ENCODE results near the gene ELL.

ELL gene

GRCh38 chr19:18522124-18522861, 423 bp upstream of the ELL start:
- peak overlapping the region; percentile 89 to 91 for H3K4me3 Mint-ChIP-seq
- peak; percentile 81 for ATAC-seq (replicated peaks)
- H3K27ac Mint-ChIP-seq: peak overlapping the region; percentile 95 to 97
- H3K9me3 Mint-ChIP-seq: no peaks in the 10 kb centered on the region
- H3K4me1 Mint-ChIP-seq (ENCODE audit: low read depth in 2 of 2): peaks cover 21 to 26% of the 10 kb centered on the region in 2 donors
- peak; percentile 99 to 100 (median 100) for DNase-seq
- peaks cover 42% of the 10 kb centered on the region for H3K36me3 Mint-ChIP-seq (ENCODE audit: insufficient read depth)
- H3K27me3 Mint-ChIP-seq: no peaks in the 10 kb centered on the region

- peaks cover 30 to 36% of the 10 kb centered on the region in 2 donors for H3K4me1 Mint-ChIP-seq (ENCODE audit: low read depth in 2 of 2)
- no peak for DNase-seq
Measured at GRCh38 chr19:18520848-18521691, 800 bp downstream of the ELL start.

DNA sequence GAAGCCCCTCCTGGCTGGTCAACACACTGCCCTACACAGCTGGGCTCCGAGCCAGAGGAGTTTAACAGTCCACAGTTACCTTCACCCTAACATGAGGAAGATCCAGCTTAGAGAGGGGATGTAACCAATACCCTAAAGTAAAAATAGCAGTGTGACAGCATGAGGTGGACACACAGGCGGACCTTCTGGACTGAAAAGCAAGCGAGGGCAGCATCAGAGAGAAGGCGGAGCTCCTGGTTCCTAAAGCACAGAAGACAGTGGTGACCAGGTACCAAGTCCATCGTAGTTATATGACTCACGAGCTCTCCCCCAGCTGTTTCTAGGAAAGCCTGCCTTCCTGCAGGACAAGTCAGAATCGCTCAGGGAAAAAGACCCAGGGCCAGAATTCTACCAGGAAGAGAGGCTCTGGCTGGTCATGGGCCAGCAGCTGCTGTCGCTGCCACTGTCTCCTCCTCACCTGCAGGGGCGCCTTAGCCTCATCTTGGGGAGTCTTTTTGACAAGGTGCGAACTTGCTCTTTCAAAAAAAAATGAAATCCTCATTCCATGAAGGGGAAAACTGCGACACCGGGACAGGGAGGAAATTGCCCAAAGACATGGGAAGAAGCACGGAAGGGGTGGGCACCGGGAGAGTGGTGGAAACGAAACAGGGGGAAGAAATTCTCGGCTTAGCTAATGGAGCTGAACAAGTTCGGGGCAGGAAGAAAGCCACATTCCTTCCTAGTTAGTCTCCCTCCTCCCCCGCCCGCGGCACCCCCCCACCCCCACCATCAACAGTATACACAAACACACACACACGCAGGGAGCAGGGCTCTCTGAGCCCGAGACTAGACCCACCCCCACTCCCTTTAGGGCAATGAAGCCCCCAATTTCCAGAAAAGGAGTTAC, 1.7 kb downstream of the ELL start:
- H3K4me1 Mint-ChIP-seq (ENCODE audit: low read depth in 2 of 2): peaks cover 34 to 43% of the 10 kb centered on the region in 2 donors
- no peaks in the 10 kb centered on the region for H3K27me3 Mint-ChIP-seq
- DNase-seq: peak in 2 of 3 experiments; percentile 48 to 55
- H3K27ac Mint-ChIP-seq: peak overlapping the region; percentile 95 to 97
- H3K4me3 Mint-ChIP-seq: peak overlapping the region; percentile 89 to 91
- peaks cover 55% of the 10 kb centered on the region for H3K36me3 Mint-ChIP-seq (ENCODE audit: insufficient read depth)
- ATAC-seq (replicated peaks): no peak
- H3K9me3 Mint-ChIP-seq: no peaks in the 10 kb centered on the region

More at GRCh38 chr19:18520848-18521691, 800 bp downstream of the ELL start:
- Mint-ChIP-seq H3K27me3 (no peaks in the 10 kb centered on the region), H3K9me3 (no peaks in the 10 kb centered on the region), H3K4me3 (peak overlapping the region; percentile 89 to 91), H3K36me3 (ENCODE audit: insufficient read depth) (peaks cover 51% of the 10 kb centered on the region), H3K27ac (peak overlapping the region; percentile 95 to 97)
- no peak for ATAC-seq (replicated peaks)

DNA sequence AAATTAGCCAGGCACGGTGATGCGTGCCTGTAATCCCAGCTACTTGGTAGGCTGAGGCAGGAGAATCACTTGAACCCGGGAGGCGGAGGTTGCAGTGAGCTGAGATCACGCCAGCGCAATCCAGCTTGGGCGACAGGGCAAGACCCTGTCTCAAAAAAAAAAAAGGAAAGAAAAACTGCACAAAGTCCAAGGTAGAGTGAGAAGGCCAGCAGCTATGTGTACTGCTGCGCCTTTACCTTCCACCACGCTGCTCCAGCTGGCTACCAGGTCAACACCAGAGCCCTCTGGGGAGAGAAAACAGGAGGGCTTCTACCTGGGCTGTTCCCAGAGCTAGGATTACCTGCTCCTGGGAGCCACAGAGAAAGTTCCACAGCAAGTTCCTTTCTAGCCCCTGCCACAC, 3.2 kb downstream of the ELL start:
- peak overlapping the region in 1 of 2 donors; percentile 97 for H3K27ac Mint-ChIP-seq
- DNase-seq: no peak
- H3K36me3 Mint-ChIP-seq (ENCODE audit: insufficient read depth): peaks cover 70% of the 10 kb centered on the region
- no peaks in the 10 kb centered on the region for H3K9me3 Mint-ChIP-seq
- no peak for ATAC-seq (replicated peaks)
- peaks cover 44 to 55% of the 10 kb centered on the region in 2 donors for H3K4me1 Mint-ChIP-seq (ENCODE audit: low read depth in 2 of 2)
- no peaks in the 10 kb centered on the region for H3K27me3 Mint-ChIP-seq
- peak overlapping the region in 1 of 2 donors; percentile 89 for H3K4me3 Mint-ChIP-seq

- ATAC-seq (replicated peaks): no peak
- H3K4me1 Mint-ChIP-seq (ENCODE audit: low read depth in 2 of 2): peaks cover 52 to 65% of the 10 kb centered on the region in 2 donors
- peak overlapping the region; percentile 20 to 72 for H3K4me3 Mint-ChIP-seq
- no peaks in the 10 kb centered on the region for H3K9me3 Mint-ChIP-seq
- H3K27ac Mint-ChIP-seq: peak overlapping the region; percentile 41 to 97
- H3K36me3 Mint-ChIP-seq (ENCODE audit: insufficient read depth): peaks cover 75% of the 10 kb centered on the region
- DNase-seq: no peak
- no peaks in the 10 kb centered on the region for H3K27me3 Mint-ChIP-seq
Measured at GRCh38 chr19:18517606-18518005, 4.3 kb downstream of the ELL start.

DNA sequence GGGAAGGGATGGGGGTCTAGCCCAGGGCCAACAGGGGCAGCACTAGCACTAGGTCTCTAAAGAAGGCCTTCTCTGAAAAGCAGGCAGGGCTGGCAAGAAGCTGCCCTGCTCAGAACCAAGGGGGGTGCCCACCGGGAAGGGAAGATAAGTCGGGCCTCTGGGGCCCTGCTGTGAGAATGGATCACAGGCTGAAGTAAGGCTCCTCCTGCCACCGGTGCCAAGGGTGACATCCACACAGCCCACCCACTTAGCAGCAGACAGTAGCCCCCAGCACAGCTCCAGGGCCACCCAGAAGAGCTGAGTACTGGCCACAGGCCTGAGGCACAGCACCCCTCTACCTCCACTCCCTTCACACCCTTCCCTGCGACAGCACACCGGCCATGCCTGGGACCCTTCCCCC, 5.9 kb downstream of the ELL start:
- peaks cover 59 to 69% of the 10 kb centered on the region in 2 donors for H3K4me1 Mint-ChIP-seq (ENCODE audit: low read depth in 2 of 2)
- no peak for ATAC-seq (replicated peaks)
- H3K27me3 Mint-ChIP-seq: no peaks in the 10 kb centered on the region

DNA sequence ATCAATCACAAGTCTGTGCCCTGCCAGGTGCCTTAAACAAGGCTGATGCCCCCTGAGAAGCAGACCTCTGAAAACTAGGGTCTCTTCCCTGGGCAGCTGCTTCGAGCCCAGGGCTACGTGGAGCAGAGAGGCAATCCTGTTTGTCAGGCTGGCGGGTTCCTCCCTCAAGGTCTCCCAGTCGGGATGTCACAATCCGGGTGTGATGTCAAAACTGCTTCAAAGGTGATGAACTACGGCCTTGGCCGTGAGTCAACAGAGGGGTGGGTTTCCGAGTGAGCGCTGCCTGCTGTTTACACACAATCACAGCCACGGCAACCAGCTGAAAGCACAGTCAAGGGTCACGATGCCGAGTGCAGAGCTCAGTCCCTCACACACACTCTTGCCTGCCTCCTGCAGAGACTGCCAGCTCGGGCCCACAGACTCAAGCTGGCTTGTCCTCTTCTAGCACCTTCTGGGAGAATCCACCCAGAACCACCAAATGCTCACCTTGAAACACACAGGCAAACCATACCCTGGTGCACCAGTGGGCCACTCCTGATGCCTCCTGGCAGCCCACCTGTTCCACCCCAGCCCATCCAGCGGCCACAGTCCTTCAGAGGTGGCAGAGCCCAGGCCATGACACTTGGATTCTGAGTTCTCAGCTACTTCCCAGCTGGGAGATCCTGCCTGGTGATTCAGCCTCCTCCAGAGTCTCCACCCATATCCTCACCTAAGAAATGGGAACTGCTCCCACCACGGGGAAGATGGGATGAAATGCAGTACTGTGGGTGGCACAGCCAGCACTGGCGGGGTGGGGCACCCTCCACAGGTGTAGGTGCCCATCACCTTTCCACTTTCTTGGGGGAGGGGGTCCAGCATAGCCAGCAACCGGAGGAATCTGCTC, 6.8 kb downstream of the ELL start:
- H3K9me3 Mint-ChIP-seq: no peaks in the 10 kb centered on the region
- DNase-seq (peak in 2 of 3 experiments; percentile 67), ATAC-seq (replicated peaks) (peak; percentile 88)
- H3K4me3 Mint-ChIP-seq: peak overlapping the region; percentile 54 to 65
- no peaks in the 10 kb centered on the region for H3K27me3 Mint-ChIP-seq
- peaks cover 71% of the 10 kb centered on the region for H3K36me3 Mint-ChIP-seq (ENCODE audit: insufficient read depth)
- H3K4me1 Mint-ChIP-seq (ENCODE audit: low read depth in 2 of 2): peaks cover 53 to 63% of the 10 kb centered on the region in 2 donors
- peak overlapping the region; percentile 92 to 97 for H3K27ac Mint-ChIP-seq

More for the DNA sequence above, 5.9 kb downstream of the ELL start:
- peak overlapping the region in 1 of 2 donors; percentile 65 for H3K4me3 Mint-ChIP-seq
- peaks cover 72% of the 10 kb centered on the region for H3K36me3 Mint-ChIP-seq (ENCODE audit: insufficient read depth)
- peak overlapping the region in 1 of 2 donors; percentile 97 for H3K27ac Mint-ChIP-seq
- no peaks in the 10 kb centered on the region for H3K9me3 Mint-ChIP-seq
- no peak for DNase-seq

GRCh38 chr19:18513868-18514267, 8.0 kb downstream of the ELL start:
- peak overlapping the region in 1 of 2 donors; percentile 65 for H3K4me3 Mint-ChIP-seq
- peaks cover 75% of the 10 kb centered on the region for H3K36me3 Mint-ChIP-seq (ENCODE audit: insufficient read depth)
- peaks cover 49 to 59% of the 10 kb centered on the region in 2 donors for H3K4me1 Mint-ChIP-seq (ENCODE audit: low read depth in 2 of 2)
- H3K27ac Mint-ChIP-seq: peak overlapping the region; percentile 92 to 97
- ATAC-seq (replicated peaks) (no peak), DNase-seq (no peak)
- no peaks in the 10 kb centered on the region for H3K9me3 Mint-ChIP-seq
- no peaks in the 10 kb centered on the region for H3K27me3 Mint-ChIP-seq

GRCh38 chr19:18510216-18510615, 11.7 kb downstream of the ELL start:
- no peaks in the 10 kb centered on the region for H3K27me3 Mint-ChIP-seq
- peak overlapping the region in 1 of 2 donors; percentile 99 for H3K27ac Mint-ChIP-seq
- peak overlapping the region in 1 of 2 donors; percentile 44 for H3K4me3 Mint-ChIP-seq
- DNase-seq: no peak
- H3K36me3 Mint-ChIP-seq (ENCODE audit: insufficient read depth): peaks cover 70% of the 10 kb centered on the region
- H3K9me3 Mint-ChIP-seq: no peaks in the 10 kb centered on the region
- no peak for ATAC-seq (replicated peaks)
- peaks cover 60 to 72% of the 10 kb centered on the region in 2 donors for H3K4me1 Mint-ChIP-seq (ENCODE audit: low read depth in 2 of 2)

DNA sequence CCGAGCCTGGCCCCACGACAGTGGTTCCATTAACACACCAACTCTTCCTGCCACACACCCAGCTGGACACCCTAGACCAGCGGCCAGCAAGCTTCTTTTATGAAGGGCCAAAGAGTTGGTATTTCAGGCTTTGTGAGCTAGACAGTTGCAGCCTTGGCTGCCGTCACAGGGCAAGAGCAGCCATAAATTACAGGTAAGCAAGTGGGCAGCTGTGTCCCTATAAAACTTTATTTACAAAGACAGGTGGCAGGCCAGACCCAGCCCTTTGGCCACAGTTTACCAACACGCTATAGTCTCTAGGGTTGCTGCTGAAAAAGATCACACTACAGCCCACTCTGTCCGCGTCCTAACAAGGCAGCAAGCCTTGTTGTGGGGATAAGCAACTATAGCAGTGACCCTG, 13.3 kb downstream of the ELL start:
- H3K27ac Mint-ChIP-seq: peak overlapping the region; percentile 96 to 99
- H3K4me3 Mint-ChIP-seq: peak overlapping the region; percentile 19 to 81
- no peak for ATAC-seq (replicated peaks)
- no peaks in the 10 kb centered on the region for H3K9me3 Mint-ChIP-seq
- H3K27me3 Mint-ChIP-seq: no peaks in the 10 kb centered on the region
- DNase-seq: no peak
- peaks cover 60 to 74% of the 10 kb centered on the region in 2 donors for H3K4me1 Mint-ChIP-seq (ENCODE audit: low read depth in 2 of 2)
- peaks cover 69% of the 10 kb centered on the region for H3K36me3 Mint-ChIP-seq (ENCODE audit: insufficient read depth)

DNA sequence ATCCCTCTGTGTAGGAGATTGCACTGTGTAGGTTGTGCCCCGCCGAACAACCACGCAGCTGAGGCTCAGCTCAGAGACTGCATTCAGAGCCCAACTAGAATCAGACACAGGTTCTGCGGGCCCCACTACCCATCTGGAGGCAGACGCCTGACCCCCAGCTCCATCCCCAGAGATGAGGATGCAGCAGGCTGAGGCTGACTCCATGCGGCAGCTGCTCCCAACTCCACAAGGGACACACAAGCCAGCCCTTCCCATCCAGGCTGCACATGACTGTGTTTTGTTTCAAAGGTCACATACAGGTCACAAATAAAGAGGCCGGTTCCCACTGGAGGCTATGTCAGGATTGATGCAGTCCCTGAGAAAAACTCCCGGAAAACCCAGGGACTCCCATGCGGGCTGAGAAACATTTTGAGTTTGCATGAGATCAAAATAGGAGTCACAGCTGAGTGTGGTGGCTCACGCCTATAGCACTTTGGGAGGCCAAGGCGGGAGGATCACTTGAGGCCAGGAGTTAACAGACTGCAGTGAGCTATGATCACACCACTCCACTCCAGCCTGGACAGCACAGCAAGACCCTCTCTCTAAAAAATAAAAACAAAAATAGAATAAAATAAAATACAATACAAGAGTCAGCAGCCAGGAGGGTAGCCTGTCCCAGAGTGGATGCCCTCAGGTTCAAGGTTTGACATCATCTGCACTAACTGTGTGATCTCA, 14.0 kb downstream of the ELL start:
- no peak for DNase-seq
- Mint-ChIP-seq H3K4me1 (ENCODE audit: low read depth in 2 of 2) (peaks cover 58 to 73% of the 10 kb centered on the region in 2 donors), H3K27me3 (no peaks in the 10 kb centered on the region), H3K4me3 (peak overlapping the region; percentile 81 to 92), H3K36me3 (ENCODE audit: insufficient read depth) (peaks cover 70% of the 10 kb centered on the region), H3K9me3 (no peaks in the 10 kb centered on the region), H3K27ac (peak overlapping the region; percentile 96 to 99)
- peak; percentile 10 for ATAC-seq (replicated peaks)
